Measurements from ENCODE around the gene NAA60. TPM values are rescaled to one million over a fixed set of nuclear protein-coding genes. Genes with fewer than 3 reads are reported as not detected.

Gene NAA60
- total RNA-seq, 1 donor from 2014 or later: 39.1 TPM

GRCh38 chr16:3481696-3482658, 38.5 kb downstream of the NAA60 start:
- no peak for DNase-seq (ENCODE audit: low spot score)

- no peak for DNase-seq (ENCODE audit: low spot score)
These were observed 39.3 kb downstream of the NAA60 start for GRCh38 chr16:3482659-3483241.

GRCh38 chr16:3484318-3485096, 41.0 kb downstream of the NAA60 start:
- DNase-seq (ENCODE audit: low spot score): no peak

- DNase-seq (ENCODE audit: low spot score): no peak
These were observed 41.7 kb downstream of the NAA60 start for GRCh38 chr16:3485097-3485745.

- DNase-seq (ENCODE audit: low spot score): no peak
These were observed 42.5 kb downstream of the NAA60 start for GRCh38 chr16:3485821-3486505.

GRCh38 chr16:3486506-3487215, 43.2 kb downstream of the NAA60 start:
- DNase-seq (ENCODE audit: low spot score): no peak

- DNase-seq (ENCODE audit: low spot score): no peak
These were observed 44.3 kb downstream of the NAA60 start for GRCh38 chr16:3487521-3488410.

GRCh38 chr16:3488801-3489200, 45.3 kb downstream of the NAA60 start:
- DNase-seq (ENCODE audit: low spot score): no peak

- DNase-seq (ENCODE audit: low spot score): no peak
These were observed 47.6 kb downstream of the NAA60 start for GRCh38 chr16:3490911-3491629.

GRCh38 chr16:3492356-3492755, 48.9 kb downstream of the NAA60 start:
- DNase-seq (ENCODE audit: low spot score): no peak

- DNase-seq (ENCODE audit: low spot score): no peak
These were observed 51.0 kb downstream of the NAA60 start for GRCh38 chr16:3494386-3494973.

GRCh38 chr16:3495176-3495575, 51.7 kb downstream of the NAA60 start, which contains the start of gene C16orf90:
Gene C16orf90, minus strand, starts transcription at chr16:3495489. Its CDS starts 68 bp downstream, at chr16:3495421.
- DNase-seq (ENCODE audit: low spot score): no peak

GRCh38 chr16:3496386-3496785, 52.9 kb downstream of the NAA60 start:
- DNase-seq (ENCODE audit: low spot score): no peak

- no peak for DNase-seq (ENCODE audit: low spot score)
These were observed 54.3 kb downstream of the NAA60 start for GRCh38 chr16:3497771-3498170.

GRCh38 chr16:3498988-3499387, 55.5 kb downstream of the NAA60 start:
- no peak for DNase-seq (ENCODE audit: low spot score)

- DNase-seq (ENCODE audit: low spot score): peak; percentile 53
These were observed 57.9 kb downstream of the NAA60 start for GRCh38 chr16:3501412-3501761.

- DNase-seq (ENCODE audit: low spot score): peak; percentile 64
These were observed 58.4 kb downstream of the NAA60 start for GRCh38 chr16:3501783-3502400.

Measured in mesenteric fat pad (tissue), 1 donor.